Chondrocyte (in vitro differentiated cells): Measurements from ENCODE around the gene GID4. TPM values are rescaled to one million over a fixed set of nuclear protein-coding genes. Genes with fewer than 3 reads are reported as not detected.

ENCODE experiments used
- DNase-seq: peaks from one replicate; pipeline ENCODE4 v3.0.0; 2021; ENCODE audit warnings: mixed read lengths, low spot score
- H3K27ac Mint-ChIP-seq: one replicate; pipeline ENCODE4 v1.8.0; 2021; ENCODE audit warnings: mild to moderate bottlenecking, moderate library complexity, mixed read lengths; ENCODE audit not compliant: unreplicated experiment
- H3K27me3 Mint-ChIP-seq: 2 replicates; pipeline ENCODE4 v1.8.0; 2021; ENCODE audit warnings: low read depth, mixed read lengths
- H3K36me3 Mint-ChIP-seq: 2 replicates; pipeline ENCODE4 v1.8.0; 2021; ENCODE audit warnings: low read depth, mixed read lengths
- H3K4me1 Mint-ChIP-seq: 2 replicates; pipeline ENCODE4 v1.8.0; 2021; ENCODE audit warnings: low read depth, mild to moderate bottlenecking, mixed read lengths
- H3K4me3 Mint-ChIP-seq: one replicate; pipeline ENCODE4 v1.8.0; 2021; ENCODE audit warnings: mild to moderate bottlenecking, moderate library complexity, mixed read lengths; ENCODE audit not compliant: unreplicated experiment
- H3K9me3 Mint-ChIP-seq: 2 replicates; pipeline ENCODE4 v1.8.0; 2021; ENCODE audit warnings: low read depth, mixed read lengths
- total RNA-seq: library from RNA; stranded (reverse); gene quantifications from 3 replicates; pipeline ENCODE4 v1.2.1, GENCODE V29; 2021
- TF ChIP-seq, protein P1 (sequence below): fragments of 200-600 bp; sonication (generic); IDR thresholded peaks from 2 replicates; pipeline ENCODE4 v1.5.0; 2021; ENCODE audit warnings: antibody characterized with exemption, mild to moderate bottlenecking, moderate library complexity

Gene GID4
- total RNA-seq, 1 donor from 2014 or later = 9.7 TPM

DNA sequence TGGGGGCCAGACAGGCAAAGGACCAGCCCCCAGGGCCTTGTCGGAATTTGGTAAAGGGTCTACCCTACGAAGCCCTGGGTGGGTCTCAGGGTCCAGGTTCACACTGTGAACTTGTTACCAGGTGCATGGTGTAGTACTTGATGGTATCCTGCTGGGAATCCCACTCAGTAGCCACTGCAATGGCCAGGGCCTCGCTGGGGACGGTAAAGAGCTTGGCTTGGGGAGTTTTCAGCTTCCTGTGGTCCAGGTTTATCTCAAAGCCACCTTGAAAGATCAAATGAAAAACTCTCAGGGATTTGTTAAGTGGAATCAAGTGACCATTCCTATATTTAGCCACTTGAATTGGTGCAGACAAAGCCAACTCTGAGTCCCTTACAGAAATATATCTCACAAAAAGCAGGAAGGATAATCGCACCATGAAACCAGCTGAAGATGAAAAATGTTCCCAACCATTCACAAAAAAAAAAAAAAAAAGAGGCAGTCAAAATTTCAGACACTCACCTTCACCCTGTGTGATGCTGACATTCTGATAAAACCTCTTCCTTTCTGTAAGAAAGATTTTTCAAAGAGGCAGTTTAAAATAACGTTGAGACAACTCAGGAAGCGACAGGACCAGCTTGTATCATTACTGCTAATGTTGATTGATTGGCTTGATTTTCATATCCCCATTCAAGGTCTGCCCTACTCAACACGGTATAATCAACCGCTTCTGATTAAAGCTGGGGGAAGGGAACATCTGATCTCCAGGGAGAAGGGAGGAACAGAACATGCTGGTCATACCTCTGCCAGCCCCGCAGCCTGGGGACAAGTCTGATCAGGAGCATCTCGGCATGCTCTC lies 10.9 kb upstream of the GID4 start:
- H3K4me1 Mint-ChIP-seq = peaks cover 8% of the 10 kb centered on the region
- H3K4me3 Mint-ChIP-seq = no peak overlapping the region
- H3K27ac Mint-ChIP-seq = no peak overlapping the region
- no peak for DNase-seq
- TF ChIP-seq, protein P1, sequence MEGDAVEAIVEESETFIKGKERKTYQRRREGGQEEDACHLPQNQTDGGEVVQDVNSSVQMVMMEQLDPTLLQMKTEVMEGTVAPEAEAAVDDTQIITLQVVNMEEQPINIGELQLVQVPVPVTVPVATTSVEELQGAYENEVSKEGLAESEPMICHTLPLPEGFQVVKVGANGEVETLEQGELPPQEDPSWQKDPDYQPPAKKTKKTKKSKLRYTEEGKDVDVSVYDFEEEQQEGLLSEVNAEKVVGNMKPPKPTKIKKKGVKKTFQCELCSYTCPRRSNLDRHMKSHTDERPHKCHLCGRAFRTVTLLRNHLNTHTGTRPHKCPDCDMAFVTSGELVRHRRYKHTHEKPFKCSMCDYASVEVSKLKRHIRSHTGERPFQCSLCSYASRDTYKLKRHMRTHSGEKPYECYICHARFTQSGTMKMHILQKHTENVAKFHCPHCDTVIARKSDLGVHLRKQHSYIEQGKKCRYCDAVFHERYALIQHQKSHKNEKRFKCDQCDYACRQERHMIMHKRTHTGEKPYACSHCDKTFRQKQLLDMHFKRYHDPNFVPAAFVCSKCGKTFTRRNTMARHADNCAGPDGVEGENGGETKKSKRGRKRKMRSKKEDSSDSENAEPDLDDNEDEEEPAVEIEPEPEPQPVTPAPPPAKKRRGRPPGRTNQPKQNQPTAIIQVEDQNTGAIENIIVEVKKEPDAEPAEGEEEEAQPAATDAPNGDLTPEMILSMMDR = no peak
- H3K9me3 Mint-ChIP-seq = no peaks in the 10 kb centered on the region
- H3K36me3 Mint-ChIP-seq = peaks cover 3% of the 10 kb centered on the region
- no peaks in the 10 kb centered on the region for H3K27me3 Mint-ChIP-seq

DNA sequence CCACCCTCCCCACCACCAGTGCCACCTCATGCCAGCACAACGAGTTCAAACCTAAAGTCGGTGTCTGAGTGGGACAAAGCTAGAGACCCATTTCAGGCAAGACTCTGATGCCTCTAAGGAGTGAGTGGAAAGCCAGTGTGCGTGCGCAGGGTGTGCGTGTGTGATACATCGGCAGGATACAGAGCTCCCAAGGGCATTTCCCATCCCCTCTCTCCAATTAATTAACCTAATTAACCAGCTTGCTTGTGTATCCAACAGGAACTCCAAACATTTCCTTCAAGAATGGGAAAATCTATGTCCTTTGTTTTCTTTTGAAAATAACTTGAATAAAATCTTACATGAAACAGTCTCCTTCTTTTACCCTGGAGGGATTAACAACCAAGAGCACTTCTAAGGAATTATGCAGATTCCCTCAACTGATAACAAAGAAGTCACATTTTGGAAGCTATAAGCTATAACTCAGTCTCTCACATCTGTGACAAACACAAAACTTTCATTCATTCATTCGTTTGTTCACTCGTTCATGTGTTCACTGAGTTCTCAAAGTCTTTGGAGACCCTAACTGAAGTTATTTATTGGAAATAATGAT lies 10.2 kb upstream of the GID4 start:
- peaks cover 3% of the 10 kb centered on the region for H3K36me3 Mint-ChIP-seq

DNA sequence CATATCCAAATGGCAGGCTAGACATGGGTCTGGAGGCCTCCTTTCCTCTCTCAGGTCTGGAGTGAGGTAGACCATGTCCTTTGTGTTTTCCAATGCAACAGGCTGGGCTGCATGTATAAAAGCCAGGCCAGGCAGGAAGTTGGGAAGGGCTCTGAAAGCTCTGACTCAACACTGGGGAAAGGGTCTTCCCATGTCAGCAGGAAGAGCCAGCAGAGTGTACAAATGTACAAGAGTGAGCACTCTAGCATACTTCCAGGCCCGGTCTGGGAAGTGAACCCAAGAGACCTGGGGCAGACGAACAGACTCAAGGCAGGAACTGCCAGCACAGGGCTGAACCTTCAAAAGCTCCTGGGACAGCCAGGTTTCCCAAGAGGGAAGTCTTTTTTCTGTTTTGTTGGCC lies 7.3 kb upstream of the GID4 start:
- no peak overlapping the region for H3K4me3 Mint-ChIP-seq
- H3K27me3 Mint-ChIP-seq = no peaks in the 10 kb centered on the region
- no peaks in the 10 kb centered on the region for H3K9me3 Mint-ChIP-seq
- DNase-seq = no peak
- peak overlapping the region; percentile 46 for H3K27ac Mint-ChIP-seq
- TF ChIP-seq, protein P1 = no peak
- peaks cover 6% of the 10 kb centered on the region for H3K4me1 Mint-ChIP-seq
- peaks cover 3% of the 10 kb centered on the region for H3K36me3 Mint-ChIP-seq

More for the DNA sequence above, 10.2 kb upstream of the GID4 start:
- TF ChIP-seq, protein P1 = no peak
- peaks cover 8% of the 10 kb centered on the region for H3K4me1 Mint-ChIP-seq
- no peaks in the 10 kb centered on the region for H3K9me3 Mint-ChIP-seq
- no peaks in the 10 kb centered on the region for H3K27me3 Mint-ChIP-seq
- DNase-seq = no peak
- H3K4me3 Mint-ChIP-seq = no peak overlapping the region
- no peak overlapping the region for H3K27ac Mint-ChIP-seq

DNA sequence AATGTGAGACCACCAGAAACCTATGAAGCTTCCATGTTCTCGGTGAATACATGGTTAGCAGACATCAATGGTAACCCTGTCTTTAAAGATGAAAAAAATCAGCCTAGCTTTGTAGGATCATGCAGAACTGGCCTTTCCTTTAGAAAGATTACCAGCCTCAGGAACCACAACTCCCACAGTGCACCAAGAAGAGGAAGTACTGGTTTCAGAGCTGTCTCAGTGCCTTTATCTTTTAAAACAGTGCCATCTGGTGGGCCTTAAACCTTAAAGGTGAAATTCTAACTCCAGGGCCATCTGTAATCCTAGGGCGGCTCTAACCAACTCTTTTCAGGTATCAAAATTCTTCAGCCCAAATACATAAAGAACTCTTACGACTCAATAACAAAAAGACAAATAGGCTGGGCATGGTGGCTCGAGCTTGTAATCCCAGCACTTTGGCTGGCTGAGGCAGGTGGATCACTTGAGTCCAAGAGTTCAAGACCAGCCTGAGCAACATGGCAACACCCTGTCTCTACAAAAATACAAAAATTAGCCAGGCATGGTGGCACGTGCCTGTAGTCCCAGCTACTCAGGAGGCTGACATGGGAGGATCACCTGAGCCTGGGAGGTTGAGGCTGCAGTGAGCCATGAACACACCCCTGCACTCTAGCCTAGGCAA lies 5.6 kb upstream of the GID4 start:
- Mint-ChIP-seq H3K27ac (no peak overlapping the region), H3K36me3 (no peaks in the 10 kb centered on the region), H3K4me3 (no peak overlapping the region), H3K4me1 (peaks cover 20% of the 10 kb centered on the region), H3K9me3 (no peaks in the 10 kb centered on the region), H3K27me3 (no peaks in the 10 kb centered on the region)
- TF ChIP-seq, protein P1 = peak; percentile 88
- no peak for DNase-seq

DNA sequence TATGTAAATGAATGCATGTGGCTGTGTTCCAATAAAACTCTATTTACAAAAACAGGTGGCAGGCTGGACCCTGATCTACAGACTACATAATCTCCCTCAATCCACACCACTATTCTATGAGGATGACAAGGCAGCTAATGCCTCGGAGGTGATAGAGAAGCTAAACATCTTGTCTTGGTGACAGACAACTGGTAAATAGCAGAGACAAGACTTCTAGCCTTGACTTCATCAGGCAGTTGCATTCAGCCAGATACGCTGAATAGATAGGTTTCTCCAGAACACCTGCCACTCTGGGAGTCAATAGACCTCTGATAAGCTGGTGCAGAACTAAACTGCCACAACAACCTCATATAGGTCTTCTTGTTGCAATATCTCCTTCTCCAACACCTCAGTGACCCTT lies 3.5 kb upstream of the GID4 start:
- no peaks in the 10 kb centered on the region for H3K27me3 Mint-ChIP-seq
- peaks cover 32% of the 10 kb centered on the region for H3K4me1 Mint-ChIP-seq
- DNase-seq = no peak
- no peak overlapping the region for H3K27ac Mint-ChIP-seq
- no peaks in the 10 kb centered on the region for H3K9me3 Mint-ChIP-seq
- TF ChIP-seq, protein P1 = no peak
- no peak overlapping the region for H3K4me3 Mint-ChIP-seq
- H3K36me3 Mint-ChIP-seq = peaks cover 2% of the 10 kb centered on the region
